H1 (cell line): ENCODE results near the gene INTS1. TPM values are rescaled to one million over a fixed set of nuclear protein-coding genes. Genes with fewer than 3 reads are reported as not detected.
A peak's percentile ranks its signal among the peaks of the same experiment; 100 is the strongest.

Source experiments
- CTCF ChIA-PET: fragments of 300-600 bp; sonication (Branson Sonifier 250); formaldehyde crosslinking; loops from one replicate; lab custom pipeline; 2021; ENCODE audit not compliant: partially characterized antibody; lab: Charles Lee
- POLR2A ChIA-PET: fragments of 300-600 bp; sonication (Branson Sonifier 250); formaldehyde crosslinking; loops from one replicate; lab custom pipeline; 2021; ENCODE audit warnings: inconsistent platforms; ENCODE audit not compliant: partially characterized antibody; lab: Charles Lee
- DNase-seq, 2 experiments: peaks; one replicate each; pipeline versions ENCODE4 v3.0.0 to v3.0.0-alpha.2; 2010 to 2022; ENCODE audit warnings: low spot score in 2 of 2, low read depth in 1 of 2, mixed read lengths in 1 of 2
- FAIRE-seq: peaks from 2 replicates; lab custom pipeline; 2011; peaks lifted over from hg19 to GRCh38; lab: Jason Lieb, UNC
- H2AFZ ChIP-seq: 2 replicates; pipeline ENCODE4 v1.8.1; 2012; ENCODE audit warnings: low read length, inconsistent platforms
- H2AK5ac ChIP-seq: 2 replicates; pipeline ENCODE4 v1.6.1; 2013; ENCODE audit warnings: low read depth, low read length
- H2BK120ac ChIP-seq: replicated peaks from 2 replicates; pipeline ENCODE3; 2013; ENCODE audit warnings: low read depth, low read length, inconsistent platforms
- H2BK12ac ChIP-seq: 2 replicates; pipeline ENCODE4 v1.6.1; 2013; ENCODE audit warnings: low read depth, low read length
- H2BK15ac ChIP-seq: 2 replicates; pipeline ENCODE4 v1.6.1; 2013; ENCODE audit warnings: low read length
- H2BK20ac ChIP-seq: 2 replicates; pipeline ENCODE4 v1.6.1; 2013; ENCODE audit warnings: low read length
- H2BK5ac ChIP-seq: 2 replicates; pipeline ENCODE4 v1.6.1; 2013; ENCODE audit warnings: low read depth, low read length
- H3K14ac ChIP-seq: 2 replicates; pipeline ENCODE4 v1.6.1; 2013; ENCODE audit warnings: inconsistent platforms; ENCODE audit not compliant: insufficient read length
- H3K18ac ChIP-seq: 2 replicates; pipeline ENCODE4 v1.6.1; 2013; ENCODE audit warnings: low read length; ENCODE audit errors: extremely low read depth
- H3K23ac ChIP-seq: 2 replicates; pipeline ENCODE4 v1.6.1; 2013; ENCODE audit warnings: inconsistent platforms; ENCODE audit not compliant: insufficient read length
- H3K23me2 ChIP-seq: 2 replicates; pipeline ENCODE4 v1.6.1; 2013; ENCODE audit warnings: low read depth, low read length
- H3K27ac ChIP-seq: 2 replicates; pipeline ENCODE4 v1.6.1; 2011; ENCODE audit warnings: low read depth, low read length, inconsistent platforms
- H3K27me3 ChIP-seq, 4 experiments: replicated peaks in 1 of 4; 1 replicate in 1 of 4; 2 replicates in 3 of 4; pipeline versions ENCODE4 v1.6.1 to v1.8.1; 2011 to 2013; ENCODE audit warnings: low read length in 3 of 4, mild to moderate bottlenecking in 3 of 4, inconsistent platforms in 2 of 4, mixed read lengths in 2 of 4, moderate library complexity in 1 of 4; ENCODE audit not compliant: control insufficient read depth in 3 of 4, insufficient read depth in 3 of 4; ENCODE audit errors: extremely low read depth in 1 of 4
- H3K36me3 ChIP-seq, 4 experiments: 2 replicates each; pipeline versions ENCODE4 v1.6.1 to v1.8.1; 2011 to 2013; ENCODE audit warnings: mild to moderate bottlenecking in 4 of 4, low read length in 3 of 4, moderate library complexity in 2 of 4, control low read depth in 1 of 4, inconsistent platforms in 1 of 4; ENCODE audit not compliant: insufficient read depth in 4 of 4, control insufficient read depth in 2 of 4
- H3K4ac ChIP-seq: replicated peaks from 2 replicates; pipeline ENCODE3; 2013; ENCODE audit warnings: low read length, low read depth, mixed read lengths, inconsistent platforms; ENCODE audit not compliant: insufficient read length
- H3K4me1 ChIP-seq, 4 experiments: replicated peaks in 1 of 4; 1 replicate in 1 of 4; 2 replicates in 3 of 4; pipeline versions ENCODE4 v1.6.1 to v1.8.1; 2011 to 2013; ENCODE audit warnings: low read length in 3 of 4, inconsistent platforms in 2 of 4, mixed read lengths in 1 of 4; ENCODE audit not compliant: insufficient read depth in 4 of 4, control insufficient read depth in 3 of 4
- H3K4me2 ChIP-seq, 2 experiments: 2 replicates each; pipeline versions ENCODE4 v1.6.1 to v1.8.1; 2011 to 2013; ENCODE audit warnings: low read depth in 2 of 2, low read length in 2 of 2, control low read depth in 1 of 2, inconsistent platforms in 1 of 2, mild to moderate bottlenecking in 1 of 2; ENCODE audit not compliant: insufficient read depth in 1 of 2
- H3K4me3 ChIP-seq, 4 experiments: fragments of 200-600, 300-600 bp in 1 of 4; sonication (generic), shearing (Covaris generic), sonication (Bioruptor Twin) in 1 of 4; 2 replicates each; pipeline versions ENCODE4 v1.5.1 to v1.8.1; 2011 to 2016; ENCODE audit warnings: low read length in 4 of 4, low read depth in 3 of 4, control low read depth in 2 of 4, inconsistent platforms in 2 of 4, mild to moderate bottlenecking in 2 of 4, mixed read lengths in 1 of 4, moderate library complexity in 1 of 4; ENCODE audit not compliant: insufficient read depth in 2 of 4; ENCODE audit errors: extremely low read depth in 1 of 4
- H3K56ac ChIP-seq: replicated peaks from 2 replicates; pipeline ENCODE3; 2013; ENCODE audit warnings: low read depth, mild to moderate bottlenecking, mixed read lengths, low read length, inconsistent platforms; ENCODE audit not compliant: insufficient read length
- H3K79me1 ChIP-seq: 2 replicates; pipeline ENCODE4 v1.6.1; 2013; ENCODE audit warnings: low read depth, low read length, control low read depth
- H3K79me2 ChIP-seq, 2 experiments: 2 replicates each; pipeline versions ENCODE4 v1.6.1 to v1.8.1; 2012 to 2013; ENCODE audit warnings: low read length in 2 of 2, mild to moderate bottlenecking in 2 of 2, inconsistent platforms in 1 of 2; ENCODE audit not compliant: insufficient read depth in 2 of 2, control insufficient read depth in 1 of 2
- H3K9ac ChIP-seq, 4 experiments: replicated peaks in 1 of 4; 1 replicate in 1 of 4; 2 replicates in 3 of 4; pipeline versions ENCODE4 v1.6.1 to v1.8.1; 2011 to 2013; ENCODE audit warnings: low read depth in 3 of 4, low read length in 3 of 4, control low read depth in 2 of 4, mild to moderate bottlenecking in 2 of 4, moderate library complexity in 2 of 4, inconsistent platforms in 1 of 4; ENCODE audit errors: extremely low read depth in 1 of 4
- H3K9me3 ChIP-seq, 2 experiments: 2 replicates each; pipeline versions ENCODE4 v1.6.1 to v1.8.1; 2012 to 2013; ENCODE audit warnings: mild to moderate bottlenecking in 2 of 2, moderate library complexity in 2 of 2, control low read depth in 1 of 2, inconsistent platforms in 1 of 2, low read depth in 1 of 2, low read length in 1 of 2, mixed read lengths in 1 of 2; ENCODE audit not compliant: insufficient read depth in 2 of 2
- H4K20me1 ChIP-seq, 2 experiments: replicated peaks in 1 of 2; 2 replicates each; pipeline versions ENCODE3 to v1.8.1; 2011 to 2013; ENCODE audit warnings: inconsistent platforms in 2 of 2, low read length in 2 of 2, mild to moderate bottlenecking in 1 of 2; ENCODE audit not compliant: insufficient read depth in 2 of 2, control insufficient read depth in 1 of 2
- H4K5ac ChIP-seq: 2 replicates; pipeline ENCODE4 v1.6.1; 2013; ENCODE audit warnings: low read length, low read depth, mixed read lengths, inconsistent platforms; ENCODE audit not compliant: insufficient read length
- H4K8ac ChIP-seq: 2 replicates; pipeline ENCODE4 v1.8.0; 2013; ENCODE audit warnings: mild to moderate bottlenecking, moderate library complexity, low read length, inconsistent platforms; ENCODE audit not compliant: insufficient read depth; ENCODE audit errors: extremely low read depth
- H4K91ac ChIP-seq: replicated peaks from 2 replicates; pipeline ENCODE3; 2013; ENCODE audit warnings: low read length, mixed read lengths, inconsistent platforms; ENCODE audit not compliant: insufficient read length
- SIRT6 ChIP-seq: IDR thresholded peaks from one replicate; pipeline ENCODE4 v1.7.1; 2012; ENCODE audit warnings: low read length, inconsistent platforms
- WGBS, 2 experiments: shearing (Covaris generic) in 1 of 2; methylation state at CpG; one replicate each; pipeline versions ENCODE4 v1.1.6 to v1.1.7; 2013 to 2015; ENCODE audit warnings: low lambda C conversion rate in 2 of 2, mixed read lengths in 2 of 2, inconsistent platforms in 1 of 2, low coverage in 1 of 2, missing lambda C conversion rate in 1 of 2; ENCODE audit not compliant: insufficient replicate concordance in 2 of 2, insufficient coverage in 1 of 2, insufficient read length in 1 of 2; ENCODE audit errors: extremely low coverage in 1 of 2, missing lambda C conversion rate in 1 of 2; 5-methylcytosine and 5-hydroxymethylcytosine counted together
- polyA plus RNA-seq, 7 experiments: library from polyadenylated mRNA; depleted of rRNA in 3 of 7; stranded (reverse) in 5 of 7; unstranded in 2 of 7; fragments of >200 nt in 5 of 7; fragments of 200-250 nt in 2 of 7; gene quantifications; 1 replicate in 5 of 7; 2 replicates in 1 of 7; 4 replicates in 1 of 7; pipeline versions ENCODE4 v1.2.1 to v1.2.3, GENCODE V29; 2011 to 2013; ENCODE audit warnings: missing spikeins in 2 of 7, mixed read lengths in 2 of 7
- total RNA-seq: library from RNA; stranded (reverse); fragmentation: NEBNext Ultra II Directional; extraction: Animal tissue kit (Norgen Biotek cat#: 25700); gene quantifications from 2 replicates; pipeline ENCODE4 v1.2.1, GENCODE V29; 2021

Gene INTS1
- total and polyA plus RNA-seq, 2 of the 8 experiments (the other 6 are each of a cell fraction or from before 2014, with no cell fraction given) = 76.9 to 104 TPM

DNA sequence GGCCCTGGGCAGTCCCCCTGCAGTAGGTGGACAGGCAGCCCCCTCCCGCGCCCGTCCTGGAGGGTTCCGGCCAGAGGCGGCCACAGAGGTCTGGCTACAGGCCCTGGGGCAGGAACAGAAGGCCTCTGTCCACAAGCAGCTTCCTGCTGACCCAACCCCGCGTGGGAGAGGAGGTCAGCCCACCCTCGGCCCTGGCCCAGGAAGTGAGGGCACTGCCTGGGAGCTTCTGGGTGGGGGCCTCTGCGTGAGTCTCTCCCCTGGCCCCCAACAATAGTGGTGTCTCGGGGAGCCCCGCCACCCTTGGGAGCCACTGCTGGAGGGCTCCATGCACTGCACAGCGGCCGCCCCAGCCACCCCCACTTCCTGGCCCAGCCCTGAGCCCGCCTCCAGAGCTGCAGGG lies 49.6 kb downstream of the INTS1 start:
- H4K8ac ChIP-seq = no peak overlapping the region; the same call in 1 of the 2 replicates
- no peak overlapping the region for H2AFZ ChIP-seq
- H2BK15ac ChIP-seq = no peak overlapping the region
- H3K23ac ChIP-seq = no peak overlapping the region
- no peak overlapping the region for H3K56ac ChIP-seq
- peak overlapping the region; percentile 35; the same call in 1 of the 2 replicates for H2BK5ac ChIP-seq
- H3K4me1 ChIP-seq = peaks cover 0 to 16% (median 7%) of the 10 kb centered on the region in 4 experiments; a peak in 5 of 7 replicates
- H2BK20ac ChIP-seq = no peak overlapping the region
- H3K27ac ChIP-seq = no peak overlapping the region
- H3K18ac ChIP-seq = no peak overlapping the region
- no peaks in the 10 kb centered on the region for H3K9me3 ChIP-seq
- H3K9ac ChIP-seq = no peak overlapping the region
- H2BK12ac ChIP-seq = no peak overlapping the region
- H3K36me3 ChIP-seq = no peaks in the 10 kb centered on the region
- H4K91ac ChIP-seq = no peak overlapping the region
- POLR2A ChIA-PET = interaction anchor here (1.1 kb wide), 1 partner anchor 10 kb away, joined by 3 read pairs; no protein-coding TSS in a partner anchor
- 80% methylated on average over 14 of the region's 14 CpGs; no CpG with 5 or more reads in 1 of the 2 experiments for WGBS, 2 experiments
- no peak overlapping the region for H2AK5ac ChIP-seq
- no peak overlapping the region for H2BK120ac ChIP-seq
- peaks cover 7% of the 10 kb centered on the region; the same call in 1 of the 2 replicates for H3K23me2 ChIP-seq
- H3K79me1 ChIP-seq = no peaks in the 10 kb centered on the region
- CTCF ChIA-PET = interaction anchor here (1.1 to 6.7 kb wide), 5 partner anchors 9 to 105 kb away, joined by 3 to 35 read pairs (median 3); no protein-coding TSS in a partner anchor
- H3K4me2 ChIP-seq = no peak overlapping the region
- peaks cover 0 to 2% of the 10 kb centered on the region in 2 experiments for H4K20me1 ChIP-seq
- FAIRE-seq = no peak
- no peak overlapping the region for H3K14ac ChIP-seq
- no peak overlapping the region for H3K4me3 ChIP-seq
- no peaks in the 10 kb centered on the region for H3K27me3 ChIP-seq
- H3K79me2 ChIP-seq = no peaks in the 10 kb centered on the region
- H3K4ac ChIP-seq = no peak overlapping the region
- no peak overlapping the region for H4K5ac ChIP-seq
- no peak for DNase-seq
- no peak for TF ChIP-seq SIRT6
